GM21423 (cell line): Measurements from ENCODE around the gene FAM3B.

Experiments
- ATAC-seq: cut with Tn5 transposase; IDR thresholded peaks from one replicate; pipeline ENCODE4 v1.9.1; 2021; ENCODE audit warnings: mild to moderate bottlenecking, moderate library complexity; ENCODE audit not compliant: unreplicated experiment

The FAM3B gene

DNA sequence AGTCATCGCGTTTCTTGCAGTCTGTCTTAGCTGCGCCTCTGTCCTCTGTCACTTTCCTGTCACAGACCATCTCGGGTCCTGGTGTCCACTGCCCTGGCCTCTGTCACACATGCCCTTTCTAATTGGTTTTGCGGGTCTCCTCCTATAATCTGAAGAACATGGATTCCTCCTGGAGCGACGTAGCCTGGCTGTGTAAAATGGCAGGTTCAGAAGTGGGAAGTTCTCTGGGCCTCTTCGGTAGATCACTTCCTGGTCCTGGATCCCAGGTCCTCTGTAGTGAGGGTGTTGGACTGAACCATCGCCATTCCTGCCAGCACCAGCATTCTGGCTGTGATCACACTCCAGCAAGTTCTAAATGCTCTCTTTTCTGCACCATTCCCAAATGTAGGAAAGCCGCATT lies 857 bp downstream of the FAM3B start:
- no peak for ATAC-seq

DNA sequence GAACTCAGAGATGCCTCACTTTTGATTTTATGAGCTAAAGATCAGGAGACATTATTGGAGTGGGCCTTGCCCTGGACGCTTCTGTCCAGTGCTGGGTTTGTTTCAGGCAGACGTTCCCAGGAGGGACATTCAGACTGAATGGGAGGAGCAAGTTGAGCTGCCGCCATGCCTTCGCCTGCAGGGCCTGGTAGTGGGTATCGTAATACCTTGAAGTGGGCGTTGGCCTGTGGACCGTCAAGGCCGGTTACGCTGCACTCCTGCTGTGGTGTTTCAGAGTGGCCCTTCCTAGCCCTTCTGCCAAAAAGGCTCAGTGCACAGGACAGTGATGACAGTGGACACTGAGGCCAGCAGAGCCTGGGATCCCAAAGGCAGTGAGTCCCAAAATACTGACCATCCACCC lies 1.6 kb downstream of the FAM3B start:
- no peak for ATAC-seq

DNA sequence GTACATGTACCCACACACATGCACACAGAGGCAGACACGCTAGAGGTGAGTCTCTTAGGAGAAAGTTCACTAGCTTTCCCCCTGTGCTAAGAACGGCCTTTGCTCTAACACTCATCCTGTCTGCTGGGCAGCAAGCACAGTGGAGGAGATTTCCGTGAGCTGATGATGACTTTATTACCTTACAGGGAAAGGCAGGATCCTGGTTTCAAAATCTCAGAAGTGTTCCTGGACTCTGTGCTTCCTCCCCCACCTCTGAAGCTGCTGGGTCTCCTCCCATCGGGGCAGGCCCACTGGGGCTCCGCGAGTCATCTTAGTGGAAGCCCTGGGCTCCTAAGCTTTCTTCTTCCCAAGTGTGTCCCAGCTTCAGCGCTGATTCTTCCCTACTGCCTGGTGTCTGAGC lies 2.7 kb downstream of the FAM3B start:
- ATAC-seq = no peak

DNA sequence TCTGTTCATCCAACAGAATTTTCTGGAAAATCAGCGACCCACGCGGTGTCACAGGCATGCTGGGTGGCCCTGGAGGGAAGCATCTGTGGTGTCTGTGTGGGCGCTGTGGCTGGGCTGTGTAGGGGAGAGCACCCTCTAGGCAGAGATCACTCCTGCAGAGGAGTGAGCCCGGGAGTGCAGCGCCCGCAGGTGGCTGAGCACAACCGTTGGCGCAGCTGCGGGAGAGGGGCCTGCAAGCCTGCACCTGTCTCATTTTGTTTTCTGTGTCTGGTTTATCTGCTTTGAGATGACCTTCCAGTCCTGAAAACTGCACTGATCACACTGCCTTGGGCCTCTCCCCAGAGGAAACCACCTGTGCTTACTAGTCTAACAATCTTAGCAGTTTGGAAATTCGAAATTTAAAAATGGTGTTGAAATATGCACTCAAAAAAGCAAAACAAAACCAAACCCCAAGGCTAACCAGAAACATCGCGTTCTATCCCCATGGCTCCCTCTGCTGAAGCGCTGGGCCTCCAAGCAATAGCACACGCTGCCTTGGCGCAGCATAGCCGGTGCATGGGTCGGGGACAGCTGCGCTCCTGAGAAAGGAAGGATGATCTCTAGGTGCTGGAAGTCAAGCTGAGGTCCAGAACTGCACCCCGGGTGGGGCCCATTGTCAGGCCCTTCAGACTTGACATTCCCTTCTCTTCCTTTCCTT lies 4.8 kb downstream of the FAM3B start:
- no peak for ATAC-seq

DNA sequence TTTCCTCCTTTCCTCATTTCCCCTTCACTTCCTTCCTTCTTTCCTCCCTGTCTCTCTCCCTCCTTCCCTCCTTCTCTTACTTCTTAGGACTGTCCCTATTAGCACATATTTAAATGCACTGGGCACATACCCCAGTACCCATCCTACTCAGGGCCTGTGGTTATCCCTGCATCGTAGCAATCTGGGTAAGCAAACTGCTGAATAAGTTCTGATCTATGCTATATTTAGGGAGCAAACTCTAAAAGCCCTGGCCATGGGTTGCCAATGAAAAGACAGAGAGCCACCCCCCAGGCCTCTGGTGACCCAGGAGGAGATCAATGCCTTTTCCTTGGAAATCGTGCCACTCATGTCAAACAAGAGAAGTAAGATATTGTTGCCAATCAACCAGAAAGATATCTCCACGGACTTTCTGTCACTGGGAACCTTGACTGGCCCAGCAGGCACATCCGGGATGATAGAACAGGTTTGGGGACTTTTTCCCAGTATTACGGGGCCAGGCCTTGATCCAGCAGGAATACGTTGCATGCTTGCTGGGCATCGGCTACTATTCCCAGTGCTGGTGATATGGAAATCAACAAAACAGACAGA lies 5.4 kb downstream of the FAM3B start:
- ATAC-seq = no peak

DNA sequence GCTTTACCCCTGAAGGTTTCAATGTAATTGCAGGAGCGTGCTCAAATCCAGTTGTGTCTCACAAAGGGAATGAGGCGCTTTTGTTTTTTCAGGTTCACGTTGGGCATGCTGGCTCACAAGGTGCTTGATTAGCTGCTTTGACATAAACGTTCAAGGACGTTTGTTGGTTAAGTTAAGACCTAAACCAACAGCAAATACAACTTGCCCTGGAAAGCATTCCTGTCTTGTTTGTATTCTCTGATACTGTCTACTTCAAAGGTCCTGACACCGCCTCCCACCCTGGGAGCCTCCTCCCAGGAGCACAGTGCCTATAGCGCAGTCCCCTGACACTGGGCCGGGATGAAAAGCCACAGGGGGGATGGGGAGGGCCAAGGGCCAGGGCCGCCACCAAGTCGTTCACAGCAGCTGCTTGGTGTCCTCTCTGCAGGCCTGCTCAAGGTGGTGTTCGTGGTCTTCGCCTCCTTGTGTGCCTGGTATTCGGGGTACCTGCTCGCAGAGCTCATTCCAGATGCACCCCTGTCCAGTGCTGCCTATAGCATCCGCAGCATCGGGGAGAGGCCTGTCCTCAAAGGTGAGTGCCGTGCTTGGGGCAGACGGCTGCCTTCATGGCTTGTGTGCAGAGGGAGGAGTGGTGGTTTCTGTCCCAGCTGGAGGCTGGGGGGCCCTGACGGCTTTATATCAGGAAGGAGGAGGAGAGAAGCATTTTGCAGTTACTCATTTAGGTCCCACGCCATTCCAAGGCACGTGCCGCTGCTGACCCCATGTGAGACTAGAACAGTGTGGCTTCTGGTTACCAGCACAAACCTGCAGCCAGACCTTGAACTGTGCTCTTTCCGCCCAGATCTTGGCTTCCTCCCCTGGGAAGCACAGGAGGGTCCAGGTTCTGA lies 6.1 kb downstream of the FAM3B start:
- no peak for ATAC-seq

DNA sequence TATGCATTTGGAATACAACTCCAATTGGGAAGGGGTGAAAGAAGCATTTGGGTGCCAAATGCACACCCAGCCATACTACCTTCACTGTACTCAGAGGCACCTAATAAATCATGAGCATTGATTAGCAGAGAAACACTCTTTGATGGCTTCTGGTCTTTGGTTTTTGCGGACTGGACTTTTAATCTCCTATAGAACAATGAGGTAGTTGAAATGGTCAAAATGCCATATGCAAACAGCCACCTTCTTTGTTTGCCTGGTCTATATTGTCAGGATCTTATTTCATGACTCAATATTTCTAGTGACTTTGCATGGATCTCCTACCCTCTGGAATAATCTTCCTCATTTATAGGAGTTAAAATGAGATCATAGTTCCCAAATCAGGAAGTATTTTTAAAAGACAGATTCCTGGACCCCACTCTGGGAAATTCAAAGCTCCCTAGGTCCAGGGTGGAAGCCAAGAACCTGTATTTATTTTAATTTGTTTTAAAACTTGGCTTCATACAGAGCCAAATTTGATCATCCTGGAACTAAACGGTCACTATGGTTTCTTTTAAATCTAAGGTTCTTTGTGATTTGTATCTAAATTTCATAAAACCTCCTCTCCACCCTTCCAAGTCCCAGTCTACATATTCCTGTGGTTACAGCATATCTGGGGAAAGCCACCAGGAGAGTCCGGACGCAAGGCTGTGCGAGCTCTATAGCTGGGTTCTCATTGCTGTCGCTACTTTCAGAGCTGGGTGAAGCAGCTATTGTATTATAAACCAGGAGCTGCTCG lies 8.7 kb downstream of the FAM3B start:
- ATAC-seq = no peak

DNA sequence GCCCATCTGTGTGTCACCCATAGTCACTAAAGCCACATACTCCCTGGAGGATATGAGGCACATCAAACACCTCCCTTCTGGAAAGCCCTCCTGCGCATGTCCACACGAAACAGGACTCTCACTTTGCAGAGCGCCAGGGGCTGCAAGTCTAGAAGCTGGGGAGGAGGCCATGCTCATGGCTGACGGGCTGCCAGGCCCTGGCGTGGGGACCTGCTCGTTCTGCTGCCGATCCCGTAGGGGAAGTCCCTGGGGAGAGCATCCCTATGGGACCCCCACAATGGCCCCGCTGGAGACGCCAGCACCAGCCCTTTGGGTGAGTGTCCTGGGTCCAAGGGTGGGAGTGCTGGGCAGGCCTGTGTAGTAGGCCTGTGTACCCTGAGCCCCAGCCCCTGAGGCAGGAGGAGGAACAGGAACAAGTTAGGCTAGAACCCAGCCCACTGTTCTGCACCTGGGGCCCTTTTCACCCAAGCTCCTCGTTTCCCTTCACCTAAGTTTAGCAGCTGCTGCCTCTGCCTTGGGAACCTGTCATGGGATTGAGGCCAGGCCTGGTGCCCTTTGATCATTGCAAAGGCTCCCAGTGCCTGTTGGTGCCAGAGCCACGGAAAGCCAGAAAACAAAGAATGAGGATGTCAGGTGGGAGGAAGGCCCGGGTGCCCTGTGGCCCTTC lies 9.9 kb downstream of the FAM3B start:
- no peak for ATAC-seq

DNA sequence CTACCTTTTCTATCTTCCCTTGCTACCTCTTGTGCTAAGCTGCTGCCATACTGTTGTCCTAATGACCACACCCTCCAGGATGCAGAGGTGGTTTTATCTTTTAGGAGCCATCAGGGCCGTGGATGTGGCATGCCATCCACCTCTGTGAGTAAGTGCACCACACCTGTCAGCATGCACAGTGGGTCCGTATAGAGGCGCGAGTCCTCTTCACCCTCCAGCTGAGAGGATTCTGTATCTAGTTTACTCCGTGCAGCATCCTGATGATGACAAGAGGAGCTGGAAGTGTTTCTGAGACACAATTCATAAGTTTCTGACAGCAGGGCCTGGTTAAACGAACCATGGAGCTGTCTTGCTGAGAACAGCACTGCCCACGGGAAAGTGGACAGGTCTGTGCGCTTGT lies 11.2 kb downstream of the FAM3B start:
- no peak for ATAC-seq

DNA sequence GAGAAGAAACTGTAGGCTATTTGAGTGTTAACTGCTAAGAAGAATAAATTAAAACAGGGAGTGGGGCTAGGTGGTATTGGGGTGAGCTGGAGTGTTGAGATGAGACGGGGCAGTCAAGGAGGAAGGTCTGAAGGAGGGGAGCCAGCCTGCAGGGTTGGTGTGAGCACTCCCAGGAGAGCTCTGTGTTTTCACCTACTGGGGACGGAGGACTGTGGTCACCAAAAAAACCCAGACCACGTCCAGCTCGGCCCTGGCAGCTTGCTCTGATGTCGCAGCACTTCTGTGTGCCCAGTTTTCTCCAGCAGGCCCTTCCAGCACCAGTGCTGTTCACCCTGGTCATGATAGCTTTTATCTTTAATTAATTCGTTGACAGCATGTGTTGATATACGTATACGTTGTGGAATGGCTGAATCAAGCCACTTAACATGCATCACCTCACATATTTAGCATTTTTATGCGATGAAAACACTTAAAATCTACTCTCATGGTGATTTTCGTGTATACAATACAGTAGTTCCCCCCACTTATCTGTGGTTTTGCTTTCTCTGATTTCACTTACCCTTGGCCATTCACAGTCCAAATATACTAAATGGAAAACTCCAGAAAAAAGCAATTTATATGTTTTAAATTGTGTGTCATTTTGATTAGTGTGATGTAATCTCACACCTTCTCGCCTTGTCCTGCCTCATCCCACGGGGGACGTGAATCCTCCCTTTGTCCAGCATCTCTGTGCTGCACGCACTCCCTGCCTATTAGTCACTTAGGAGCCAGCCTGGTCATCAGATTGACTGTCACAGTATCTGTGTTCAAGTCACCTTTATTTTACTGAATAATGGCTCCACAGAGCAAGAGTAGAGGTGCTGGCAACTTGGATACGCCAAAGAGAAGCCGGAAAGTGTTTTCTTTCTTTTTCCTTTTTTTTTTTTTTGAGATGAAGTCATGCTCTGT lies 12.3 kb downstream of the FAM3B start:
- no peak for ATAC-seq

DNA sequence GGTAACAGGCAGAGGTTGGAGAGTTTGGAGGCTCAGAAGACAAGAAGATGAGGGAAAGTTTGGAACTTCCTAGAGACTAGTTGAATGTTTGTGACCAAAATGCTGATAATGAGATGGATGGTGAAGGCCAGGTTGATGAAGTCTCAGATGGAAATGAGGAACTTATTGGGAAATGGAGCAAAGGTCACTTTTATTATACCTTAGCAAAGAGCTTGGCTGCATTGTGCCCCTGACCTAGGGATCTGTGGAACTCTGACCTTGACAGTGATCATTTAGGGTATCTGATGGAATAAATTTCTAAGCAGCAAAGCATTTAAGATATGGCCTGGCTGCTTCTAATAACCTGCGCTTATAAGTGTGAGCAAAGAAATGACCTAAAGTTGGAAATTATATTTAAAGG lies 17.2 kb downstream of the FAM3B start:
- ATAC-seq = no peak

DNA sequence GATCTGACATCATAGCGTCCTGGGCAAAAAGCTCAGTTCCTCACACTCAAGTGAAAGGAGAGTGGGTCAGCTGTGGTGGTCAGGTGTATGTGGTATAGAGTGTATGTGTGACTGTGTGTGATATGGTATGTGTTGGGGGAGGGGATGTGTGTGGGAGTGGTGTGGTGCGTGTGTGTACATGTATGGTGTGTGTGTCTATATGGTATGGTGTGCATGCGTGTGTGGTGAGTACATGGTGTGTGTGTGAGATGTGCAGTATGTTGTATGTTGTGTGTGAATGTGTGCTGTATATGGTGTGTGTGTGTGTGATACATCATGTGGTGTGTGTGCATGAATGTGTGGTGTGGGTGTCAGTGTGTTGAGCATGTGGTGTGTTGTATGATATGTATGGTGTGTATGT lies 20.9 kb downstream of the FAM3B start:
- ATAC-seq = no peak

DNA sequence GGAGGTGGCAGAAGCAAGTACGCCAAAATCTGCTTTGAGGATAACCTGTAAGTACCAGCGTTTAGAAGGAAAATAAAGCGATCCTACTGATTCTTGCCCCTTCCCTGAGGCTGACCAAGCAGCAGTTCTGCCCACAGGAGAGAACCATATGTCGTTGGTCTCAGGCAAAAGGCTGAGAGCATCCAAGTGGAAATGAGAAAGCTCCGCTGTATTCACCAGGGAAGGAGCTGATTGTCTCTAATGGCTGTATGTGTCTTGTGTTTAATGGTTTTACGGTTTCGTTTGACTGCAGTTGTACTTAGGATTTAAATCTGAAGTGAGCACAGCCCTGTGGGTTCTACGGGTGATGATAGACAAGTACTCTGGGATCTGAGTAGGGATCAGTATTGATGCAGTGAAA lies 21.9 kb downstream of the FAM3B start:
- no peak for ATAC-seq

DNA sequence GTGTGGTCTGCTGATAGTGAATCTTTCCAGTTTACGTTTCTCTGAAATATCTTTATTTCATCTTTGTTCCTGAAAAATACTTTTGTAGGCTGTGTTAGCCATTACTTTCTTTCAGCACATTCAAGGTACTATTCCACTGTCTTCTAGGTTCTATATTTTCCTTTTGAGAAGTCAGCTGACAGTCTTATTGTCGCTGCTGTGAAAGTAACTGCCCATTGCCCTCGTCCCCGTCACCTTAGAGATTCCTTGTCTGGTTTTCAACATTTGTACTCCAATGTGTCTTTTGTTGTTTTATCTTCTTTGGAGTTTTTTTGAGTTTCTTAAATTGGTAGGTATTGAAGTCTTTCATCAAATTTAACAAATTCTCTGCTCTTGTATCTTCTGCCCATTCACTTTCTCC lies 25.4 kb downstream of the FAM3B start:
- ATAC-seq = no peak

DNA sequence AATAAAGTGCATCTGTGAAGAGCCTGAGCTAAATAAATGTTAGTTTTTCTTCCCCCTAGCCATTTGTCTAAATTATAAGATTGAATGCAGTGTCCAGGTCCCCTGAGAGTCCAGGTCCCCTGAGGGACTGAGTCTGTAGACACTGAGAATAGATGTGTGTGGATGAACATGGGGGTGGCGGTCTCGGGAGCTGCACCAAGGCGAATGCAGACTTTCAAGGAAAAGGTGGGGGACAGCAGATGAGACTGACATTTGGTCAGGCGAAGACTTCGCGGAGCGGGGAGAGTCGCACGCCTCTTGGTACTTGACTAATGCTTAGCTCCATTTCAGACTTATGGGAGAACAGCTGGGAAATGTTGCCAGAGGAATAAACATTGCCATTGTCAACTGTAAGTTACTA lies 27.5 kb downstream of the FAM3B start:
- ATAC-seq = no peak

DNA sequence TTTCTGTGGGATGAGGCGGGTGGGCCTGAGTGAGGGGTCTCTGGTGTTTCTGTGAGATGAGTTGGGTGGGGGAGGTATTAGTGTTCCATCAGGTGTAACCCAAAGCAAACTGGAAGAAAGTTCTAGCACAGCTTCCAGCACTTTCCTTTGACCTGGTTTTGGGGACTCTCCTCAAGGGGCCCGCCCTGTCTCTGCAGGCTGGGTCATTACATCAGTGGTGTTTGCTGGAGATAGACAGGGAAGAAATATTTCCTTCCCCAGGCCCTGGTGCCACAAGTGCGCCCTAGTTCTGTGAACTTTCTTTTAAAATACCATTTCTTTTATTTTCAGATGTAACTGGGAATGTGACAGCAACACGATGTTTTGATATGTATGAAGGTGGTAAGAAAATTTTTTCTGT lies 28.8 kb downstream of the FAM3B start:
- no peak for ATAC-seq

DNA sequence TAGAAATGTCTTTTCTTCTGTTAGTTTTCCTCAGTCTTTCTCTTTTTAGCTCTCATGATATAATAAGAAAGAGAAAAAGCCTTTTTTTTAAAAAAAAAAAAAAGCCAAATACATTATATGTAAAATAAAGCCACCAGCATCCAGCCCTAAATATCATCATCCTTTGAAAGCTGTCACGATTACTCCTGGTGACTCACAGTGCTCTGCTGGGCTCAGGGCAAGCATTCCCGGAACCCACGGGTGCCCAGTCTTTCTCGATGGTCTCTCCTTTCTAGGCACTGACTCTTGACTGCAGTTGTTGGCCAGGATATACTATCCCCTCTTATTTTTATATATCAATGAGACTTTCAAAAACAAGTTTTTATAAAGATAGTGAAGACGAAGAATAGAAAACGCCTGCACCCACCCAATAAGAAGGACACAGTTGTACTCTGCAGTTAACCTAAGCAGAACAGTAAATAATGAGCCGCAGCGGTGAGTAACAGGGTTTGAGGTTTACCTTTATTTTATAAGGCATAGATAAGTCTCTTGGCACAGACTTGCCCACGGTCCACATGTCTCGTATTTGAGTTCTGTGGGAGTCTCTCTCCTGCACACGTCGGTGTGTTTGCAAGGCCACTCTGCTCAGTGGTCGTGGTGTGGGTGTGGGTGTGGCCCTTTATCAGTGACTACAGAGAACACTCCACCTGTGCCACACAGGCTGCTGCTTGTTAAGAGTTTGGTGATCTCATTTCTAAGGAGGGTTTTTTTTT lies 29.5 kb downstream of the FAM3B start:
- ATAC-seq = no peak

DNA sequence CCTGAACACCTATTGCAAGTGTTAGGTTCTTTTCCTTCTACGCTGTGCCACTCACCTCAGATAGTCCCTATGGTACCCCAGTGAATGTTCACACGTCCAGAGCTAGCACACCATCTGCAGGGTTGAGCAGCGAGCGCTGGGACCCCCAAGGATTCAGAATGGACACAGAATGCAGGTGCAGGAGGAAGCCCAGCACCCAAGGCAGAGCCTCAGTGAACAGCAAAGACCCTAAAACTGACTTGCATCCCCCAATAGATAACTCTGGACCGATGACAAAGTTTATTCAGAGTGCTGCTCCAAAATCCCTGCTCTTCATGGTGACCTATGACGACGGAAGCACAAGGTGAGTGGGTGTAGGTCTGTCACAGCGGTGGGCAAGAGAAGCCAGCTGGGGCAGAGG lies 30.2 kb downstream of the FAM3B start:
- no peak for ATAC-seq

DNA sequence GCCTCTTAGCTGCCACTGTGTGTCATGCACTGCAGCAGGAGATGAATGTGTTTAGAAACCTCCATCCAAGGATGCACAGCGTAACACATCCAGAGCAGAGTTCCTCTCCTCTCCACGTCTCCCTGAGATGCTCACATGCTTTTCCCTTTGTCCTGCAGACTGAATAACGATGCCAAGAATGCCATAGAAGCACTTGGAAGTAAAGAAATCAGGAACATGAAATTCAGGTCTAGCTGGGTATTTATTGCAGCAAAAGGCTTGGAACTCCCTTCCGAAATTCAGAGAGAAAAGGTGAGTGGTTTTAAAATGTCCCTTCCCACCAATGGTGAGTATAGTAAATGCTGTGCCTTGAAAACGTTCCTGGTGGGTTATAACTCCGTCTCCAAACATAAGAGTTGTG lies 31.8 kb downstream of the FAM3B start:
- ATAC-seq = no peak
